ENCODE data around the gene SFTPD. TPM values are rescaled to one million over a fixed set of nuclear protein-coding genes. Genes with fewer than 3 reads are reported as not detected.

Gene SFTPD
- total RNA-seq, 2 donors from 2014 or later = not detected

DNA sequence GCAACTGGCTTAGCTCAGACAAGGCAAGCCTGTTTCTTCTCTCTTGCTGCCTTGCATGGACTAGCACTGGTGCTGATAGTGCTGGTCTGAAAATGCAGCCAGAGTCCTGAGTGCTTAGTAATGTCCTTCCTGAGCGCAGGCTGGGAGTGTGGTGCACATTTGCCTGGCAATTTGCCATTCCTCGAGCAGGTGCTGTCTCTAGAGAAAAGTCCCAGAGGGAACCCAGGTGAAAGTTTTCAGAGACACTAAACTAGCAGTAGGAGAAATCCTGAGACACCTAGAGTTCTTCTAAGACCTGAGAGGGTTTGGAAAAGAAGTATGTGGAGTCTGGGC, 1.9 kb downstream of the SFTPD start:
- ATAC-seq (no peak), DNase-seq (no peak)
- intact Hi-C loops (cut with DNase I, micrococcal nuclease) = no loop called here

DNA sequence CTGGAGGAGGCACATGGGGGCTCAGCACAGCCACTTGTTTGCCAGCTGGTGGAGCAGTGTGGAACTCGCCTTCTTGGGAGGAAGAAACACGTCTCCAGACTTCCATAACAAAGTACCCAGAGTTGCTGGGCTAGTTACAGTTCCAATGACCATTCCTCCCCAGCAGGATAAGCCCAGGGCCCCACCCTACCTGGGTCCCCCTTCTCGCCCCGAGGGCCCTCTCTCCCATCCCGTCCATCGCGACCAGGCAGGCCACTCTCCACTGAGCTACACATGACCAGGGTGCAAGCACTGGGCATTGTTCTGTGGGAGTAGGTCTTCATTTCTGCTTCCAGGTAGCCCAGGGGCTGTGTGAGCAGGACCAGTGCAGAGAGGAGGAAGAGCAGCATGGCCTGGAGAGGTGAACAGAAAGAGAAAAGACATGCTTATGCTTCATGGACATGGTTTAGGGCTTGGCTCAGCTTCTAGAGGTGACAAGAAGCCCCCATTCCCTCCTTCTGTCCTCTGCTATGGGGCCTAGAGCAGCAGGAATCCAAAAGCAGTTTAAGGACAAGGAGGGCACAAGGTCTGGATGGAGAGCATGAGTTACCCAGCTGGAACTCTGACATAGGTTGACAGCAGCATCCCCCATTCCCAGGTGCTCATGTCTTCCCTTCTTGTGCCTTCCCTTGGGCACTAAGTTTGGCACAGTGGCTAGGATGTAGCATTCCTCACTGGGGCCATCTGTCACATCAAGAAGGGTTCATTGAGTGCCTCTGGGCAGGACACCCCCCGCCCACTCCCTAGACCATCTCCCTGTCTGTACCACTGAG, 2.4 kb downstream of the SFTPD start:
- ATAC-seq = no peak
- intact Hi-C loops (cut with DNase I, micrococcal nuclease) = no loop called here
- no peak for DNase-seq

DNA sequence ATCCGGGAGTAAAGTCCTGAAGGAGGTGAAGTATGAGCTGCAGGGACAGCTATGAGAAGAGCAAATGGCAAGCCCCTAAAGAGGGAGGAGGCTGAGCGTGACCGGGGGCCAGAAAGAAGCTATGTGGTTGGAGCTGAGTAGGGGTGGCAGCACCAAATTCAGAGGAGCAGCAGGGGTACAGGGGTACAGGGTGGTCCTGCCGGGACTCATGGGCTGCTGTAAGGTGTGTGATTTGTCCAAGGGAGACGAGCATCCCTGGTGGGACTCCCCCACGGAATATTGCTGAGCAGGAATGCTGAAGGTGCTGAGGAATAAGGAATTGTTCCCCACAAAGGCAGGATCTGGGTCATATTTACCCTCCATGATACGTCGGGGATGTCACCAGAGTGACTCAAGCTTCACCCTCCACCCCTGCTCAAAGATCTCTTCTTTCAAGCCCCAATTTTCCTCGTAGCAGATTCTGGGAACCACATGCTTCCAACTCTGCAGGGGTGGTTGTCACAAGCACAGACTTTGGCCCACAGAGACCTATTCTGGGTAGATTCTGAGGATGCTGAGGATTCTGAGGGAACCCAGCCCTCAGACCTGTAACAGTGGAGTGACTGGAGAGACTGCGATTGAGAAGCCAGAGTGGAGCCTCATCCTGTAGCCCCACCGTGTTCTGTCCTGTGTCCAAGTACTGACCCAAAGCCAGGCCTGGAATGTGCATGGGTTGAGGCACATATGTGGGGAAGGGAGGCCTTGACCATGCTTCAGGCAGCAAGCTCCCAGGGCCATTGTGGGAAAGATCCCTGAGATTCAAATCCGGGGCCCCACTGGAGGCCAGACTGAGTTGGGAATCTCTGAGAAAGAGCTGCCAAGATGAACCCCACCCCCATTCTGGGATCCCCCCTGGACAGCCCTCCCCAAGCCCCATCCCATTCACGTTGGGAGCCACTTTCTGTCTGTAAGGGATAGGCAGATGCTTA, 4.2 kb downstream of the SFTPD start:
- ATAC-seq = no peak
- intact Hi-C loops (cut with DNase I, micrococcal nuclease) = no loop called here
- DNase-seq = no peak

- intact Hi-C loops (cut with DNase I, micrococcal nuclease) = no loop called here
- ATAC-seq = no peak
- DNase-seq = no peak
These were observed 5.0 kb downstream of the SFTPD start for GRCh38 chr10:79943871-79944270.

DNA sequence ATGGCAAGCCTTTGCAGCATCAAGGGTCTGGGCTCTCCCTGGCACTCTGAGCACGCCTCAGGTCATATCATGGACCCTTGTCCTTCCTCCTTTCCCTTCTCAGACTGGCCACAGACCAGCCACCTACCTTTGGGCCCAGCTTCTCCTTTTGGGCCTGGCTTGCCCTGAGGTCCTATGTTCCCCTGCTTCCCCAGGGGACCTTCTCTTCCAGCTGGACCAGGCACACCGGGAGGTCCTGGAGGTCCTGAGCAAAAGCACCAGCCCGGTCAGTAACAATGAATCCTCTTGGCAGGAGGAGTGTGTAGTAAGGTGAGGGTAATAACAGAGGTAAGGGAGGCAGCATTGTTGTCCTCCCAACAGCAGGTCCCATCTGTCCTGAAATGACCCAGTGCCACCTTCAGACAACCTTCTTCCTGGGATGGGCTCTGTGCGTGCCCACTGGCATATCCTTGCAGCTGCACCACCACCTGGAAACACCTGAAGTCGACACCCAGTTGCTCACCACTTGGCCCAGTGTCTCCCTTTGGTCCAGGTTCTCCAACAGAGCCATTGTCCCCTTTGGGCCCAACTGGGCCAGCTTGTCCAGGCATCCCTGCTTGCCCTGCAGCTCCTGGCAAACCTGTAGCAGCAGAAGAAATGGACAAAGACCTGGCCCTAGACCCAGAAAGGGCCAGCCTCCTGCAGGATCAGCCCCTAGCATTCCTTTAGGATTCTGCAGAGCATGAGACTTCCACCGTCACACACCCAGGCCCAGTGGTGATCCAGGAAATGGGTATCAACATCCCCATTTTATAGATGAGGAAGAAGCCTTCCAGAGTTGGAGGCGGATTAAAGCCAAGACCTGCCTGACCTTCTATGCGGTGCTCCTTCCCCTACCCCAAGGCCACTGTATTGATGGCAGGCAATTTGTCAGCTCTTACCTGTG, 6.4 kb downstream of the SFTPD start:
- ATAC-seq = no peak
- intact Hi-C loops (cut with DNase I, micrococcal nuclease) = no loop called here
- DNase-seq = no peak

GRCh38 chr10:79941585-79942210, 7.2 kb downstream of the SFTPD start:
- ATAC-seq (no peak), DNase-seq (no peak)
- intact Hi-C loops (cut with DNase I, micrococcal nuclease) = no loop called here

DNA sequence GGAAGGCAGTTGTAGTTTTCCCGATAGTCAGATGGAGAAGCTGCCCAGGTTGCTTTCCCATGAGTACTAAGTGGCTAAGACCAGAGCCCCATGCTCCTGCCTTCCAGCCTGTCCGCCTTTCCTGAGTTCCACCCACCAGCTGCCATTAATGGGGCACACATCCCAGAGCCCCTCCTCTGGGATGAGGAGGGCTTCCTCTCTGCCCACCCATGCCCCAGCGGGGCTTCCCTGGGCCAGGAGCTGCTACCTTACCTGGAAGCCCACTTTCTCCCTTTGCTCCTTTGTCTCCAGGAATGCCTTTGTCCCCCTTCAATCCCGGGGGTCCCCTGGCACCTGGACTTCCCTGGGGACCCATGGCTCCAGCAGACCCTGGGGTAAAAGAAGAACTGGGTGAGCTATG, 7.8 kb downstream of the SFTPD start:
- no peak for DNase-seq
- intact Hi-C loops (cut with DNase I, micrococcal nuclease) = no loop called here
- ATAC-seq = no peak

- ATAC-seq = no peak
- no peak for DNase-seq
- intact Hi-C loops (cut with DNase I, micrococcal nuclease) = no loop called here
These were observed 8.5 kb downstream of the SFTPD start for GRCh38 chr10:79940431-79940830.

DNA sequence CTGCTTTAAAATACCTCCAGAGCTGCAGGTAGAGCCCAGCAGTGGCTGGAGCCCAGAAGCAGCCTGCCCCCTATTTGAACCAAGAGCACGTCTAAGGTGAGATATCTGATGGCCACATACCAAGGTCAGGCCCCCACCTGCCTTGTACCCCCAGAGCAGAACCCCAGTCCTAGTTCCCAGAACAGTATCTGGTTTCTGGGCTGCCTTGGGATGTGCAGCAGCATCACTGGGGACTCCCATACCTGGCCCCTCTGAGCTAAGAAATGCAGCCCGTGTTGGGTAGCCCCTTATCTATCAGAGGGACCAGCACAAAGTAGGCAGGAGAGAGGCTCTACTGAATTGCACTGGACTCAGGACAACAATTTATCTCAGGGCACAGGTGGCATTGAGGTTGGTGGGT, 8.9 kb downstream of the SFTPD start:
- ATAC-seq = no peak
- intact Hi-C loops (cut with DNase I, micrococcal nuclease) = no loop called here

DNA sequence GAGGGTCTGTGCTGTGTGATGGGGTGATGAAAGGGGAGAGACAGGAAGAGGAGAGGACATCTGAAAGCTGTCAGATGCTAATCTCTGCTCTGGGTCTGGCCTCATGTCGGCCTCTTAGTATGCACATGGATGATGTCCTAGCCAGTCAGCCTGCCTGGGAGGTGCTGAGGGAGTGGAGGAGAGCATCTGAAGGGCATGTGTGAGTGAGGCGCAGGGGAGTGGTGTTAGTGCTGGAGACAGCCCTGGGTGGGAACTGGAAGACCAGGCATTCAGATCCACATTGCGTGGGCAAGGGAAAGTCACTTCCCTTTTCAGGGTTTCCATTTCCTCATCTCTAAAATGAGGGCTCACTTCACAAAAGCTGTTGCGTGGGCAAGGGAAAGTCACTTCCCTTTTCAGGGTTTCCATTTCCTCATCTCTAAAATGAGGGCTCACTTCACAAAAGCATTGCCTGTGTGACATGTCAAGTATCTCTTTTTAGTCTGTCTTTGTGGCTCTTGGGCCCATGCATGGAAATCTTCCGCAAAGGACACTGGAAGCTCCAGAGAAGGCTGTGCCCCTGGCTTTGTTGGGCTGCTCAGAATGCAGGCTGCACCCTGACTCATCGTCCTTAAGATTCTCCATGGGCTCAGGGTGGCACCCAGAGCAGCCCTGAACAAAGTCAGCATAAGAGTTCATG, 10.0 kb downstream of the SFTPD start:
- DNase-seq = peak; percentile 32 to 41
- ATAC-seq = peak; percentile 26
- intact Hi-C loops (cut with DNase I, micrococcal nuclease) = no loop called here

More for the DNA sequence above, 8.9 kb downstream of the SFTPD start:
- no peak for DNase-seq

DNA sequence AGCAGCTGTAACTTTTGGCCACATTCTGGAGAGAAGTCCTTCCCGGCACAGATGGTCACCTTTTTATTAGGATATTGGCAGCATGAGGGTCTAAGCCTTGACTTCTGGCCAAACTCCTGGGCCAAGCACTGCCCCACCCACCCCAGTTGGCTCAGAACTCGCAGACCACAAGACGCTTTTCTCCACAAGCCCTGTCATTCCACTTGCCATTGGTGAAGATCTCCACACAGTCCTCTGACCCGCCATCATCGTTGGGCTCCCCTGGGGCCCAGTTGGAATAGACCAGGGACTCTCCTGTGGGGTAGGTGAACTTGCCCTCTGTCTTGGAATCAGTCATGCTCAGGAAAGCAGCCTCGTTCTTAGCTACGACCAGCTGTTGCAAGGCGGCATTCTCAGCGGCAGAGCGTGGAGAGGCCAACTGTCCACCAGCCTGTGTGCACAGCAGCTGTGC, 11.2 kb downstream of the SFTPD start:
- DNase-seq (no peak), ATAC-seq (no peak)
- intact Hi-C loops (cut with DNase I, micrococcal nuclease) = no loop called here

DNA sequence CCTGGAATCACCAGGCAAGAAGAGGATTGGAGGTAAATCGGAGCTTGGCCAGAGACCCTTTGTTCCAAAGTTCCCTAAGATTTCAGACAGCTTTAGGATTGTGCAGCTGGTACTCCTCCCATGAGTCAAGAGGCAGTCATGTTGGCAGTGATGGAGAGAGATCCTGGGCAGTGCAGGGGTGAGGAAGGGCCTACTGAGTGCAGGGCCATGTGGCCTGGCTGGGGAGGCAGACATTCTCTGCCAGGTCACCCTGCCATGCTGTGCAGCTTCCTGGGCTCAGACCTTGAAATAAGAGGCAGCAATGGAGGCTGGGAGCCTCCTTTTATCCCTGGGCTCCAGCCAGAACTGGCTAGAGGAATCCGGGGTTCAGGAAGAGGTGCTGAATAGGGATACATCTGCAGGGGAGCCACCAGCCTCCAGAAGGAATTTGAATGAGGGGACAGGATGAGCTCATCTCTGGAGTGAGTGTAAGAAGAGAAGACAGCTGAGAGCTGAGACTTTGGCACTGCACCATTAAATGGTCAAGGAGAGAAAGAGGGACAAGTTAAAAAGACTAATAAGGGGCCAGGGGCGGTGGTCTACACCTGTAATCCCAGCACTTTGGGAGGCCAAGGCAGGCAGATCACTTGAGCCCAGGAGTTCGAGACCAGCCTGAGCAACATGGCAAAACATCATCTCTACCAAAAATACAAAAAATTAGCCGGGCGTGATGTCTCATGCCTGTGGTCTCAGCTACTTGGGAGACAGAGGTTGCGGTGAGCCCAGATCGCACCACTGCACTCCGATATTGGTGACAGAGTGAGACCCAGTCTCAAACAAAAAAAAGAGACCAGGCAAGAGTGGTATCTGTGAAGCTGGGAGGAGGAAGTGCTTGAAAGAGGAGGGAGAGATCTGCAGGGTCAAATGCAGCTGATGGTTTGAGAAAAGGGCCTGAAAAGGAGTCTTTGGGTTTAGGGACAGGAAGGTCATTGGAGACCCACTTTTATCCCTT, 12.0 kb downstream of the SFTPD start:
- ATAC-seq (no peak), DNase-seq (no peak)
- intact Hi-C loops (cut with DNase I, micrococcal nuclease) = no loop called here

DNA sequence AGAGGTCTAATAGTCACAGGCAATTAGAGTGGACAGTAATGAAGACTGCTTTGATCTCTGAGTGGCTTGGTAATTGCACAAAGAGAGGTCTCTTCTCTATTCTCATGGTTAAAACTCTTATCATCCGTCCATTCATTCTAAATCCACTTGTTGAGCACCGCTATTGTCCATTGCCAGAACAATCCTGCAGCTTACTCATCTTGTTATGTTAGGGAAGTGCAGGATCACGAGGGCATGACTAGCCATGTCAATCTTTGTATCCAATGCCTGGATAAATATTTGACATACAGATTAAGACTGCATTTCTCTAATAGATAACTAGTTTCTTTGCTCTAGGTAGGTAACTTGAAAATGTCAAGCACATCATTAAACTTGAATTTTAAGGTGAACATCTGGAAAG, 14.9 kb downstream of the SFTPD start:
- ATAC-seq = no peak
- intact Hi-C loops (cut with DNase I, micrococcal nuclease) = no loop called here
- DNase-seq = no peak

GRCh38 chr10:79932841-79933379, 16.0 kb downstream of the SFTPD start:
- intact Hi-C loops (cut with DNase I, micrococcal nuclease) = no loop called here
- DNase-seq = no peak

DNA sequence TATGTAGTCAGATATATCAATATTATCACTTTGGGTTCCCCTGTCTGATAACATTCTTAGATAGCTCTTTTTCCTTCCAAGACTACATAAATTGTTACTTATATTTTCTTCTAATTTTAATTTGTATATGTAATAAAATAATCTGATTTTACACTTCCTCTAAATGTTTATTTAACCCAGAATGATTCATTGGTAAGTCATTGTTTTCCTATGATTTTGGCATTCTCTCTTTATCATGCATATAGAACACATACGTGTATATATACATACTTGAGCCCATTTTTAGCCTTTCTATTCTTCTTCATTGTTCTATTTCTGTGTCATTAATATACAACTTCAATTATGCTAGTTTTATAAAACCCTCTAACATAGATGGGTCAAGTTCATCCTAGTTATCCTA, 16.6 kb downstream of the SFTPD start:
- intact Hi-C loops (cut with DNase I, micrococcal nuclease) = no loop called here
- ATAC-seq = no peak
- no peak for DNase-seq

More at GRCh38 chr10:79932841-79933379, 16.0 kb downstream of the SFTPD start:
- no peak for ATAC-seq

- ATAC-seq (no peak), DNase-seq (no peak)
- intact Hi-C loops (cut with DNase I, micrococcal nuclease) = no loop called here
These were observed 18.2 kb downstream of the SFTPD start for GRCh38 chr10:79930751-79931150.

DNA sequence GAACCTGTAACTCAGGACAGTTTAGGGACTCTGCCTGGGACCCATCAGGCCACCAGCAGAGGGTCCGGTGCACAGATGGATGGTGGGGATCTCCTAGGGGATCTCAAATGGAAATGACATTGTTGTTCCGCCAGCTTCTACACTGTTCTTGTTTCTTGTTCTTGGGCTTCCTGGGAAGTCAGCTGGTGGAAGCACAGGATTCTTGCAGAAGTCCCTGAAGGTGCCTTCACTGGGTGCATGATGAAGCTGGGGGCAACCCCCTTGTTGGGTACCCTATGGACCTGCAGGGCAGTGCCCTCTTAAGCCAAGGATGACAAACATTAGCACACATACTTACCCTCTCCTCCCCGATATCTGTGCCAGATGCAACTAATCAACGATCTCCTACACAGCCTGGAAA, 18.6 kb downstream of the SFTPD start:
- DNase-seq (no peak), ATAC-seq (no peak)
- intact Hi-C loops (cut with DNase I, micrococcal nuclease) = no loop called here

Data from left colon (tissue), 2 donors.